Spleen (tissue), 7 donors: ENCODE results near the gene FADS2.

Experiments
- CTCF ChIP-seq, 11 experiments: fragments of 200-600 bp in 7 of 11; fragments of 450-650 bp in 4 of 11; sonication (generic) in 4 of 11; IDR thresholded peaks in 8 of 11; conservative IDR thresholded peaks in 3 of 11; 1 replicate in 7 of 11; 2 replicates in 4 of 11; pipeline versions ENCODE4 v1.4.0 to v1.8.0; 2016 to 2021; ENCODE audit warnings: antibody characterized with exemption in 11 of 11, inconsistent platforms in 4 of 11, mild to moderate bottlenecking in 1 of 11
- POLR2AphosphoS5 ChIP-seq, 3 donors: sonication (generic); formaldehyde crosslinking; IDR thresholded peaks; one replicate each; pipeline ENCODE4 v1.5.1; 2017; ENCODE audit warnings: antibody characterized with exemption in 3 of 3
- donor health status: DM: no; HTN: no; CAD: no; lungs with moderate emphysema.
- donor health status: DM: no; HTN: no; CAD: no.
- donor health status: DM: no; HTN: no; CAD: no.

GRCh38 chr11:61828379-61828628 lies 204 bp downstream of the FADS2 start:
- TF ChIP-seq CTCF (IDR thresholded peaks at IDR 0.05 in 8 of 11, conservative IDR thresholded peaks at IDR 0.05 in 3 of 11) (no peak), POLR2AphosphoS5 (IDR thresholded peaks at IDR 0.05) (no peak)
